ENCODE results near the gene SP140. TPM values are rescaled to one million over a fixed set of nuclear protein-coding genes. Genes with fewer than 3 reads are reported as not detected.

Gene SP140
- total and polyA plus RNA-seq, 2 of the 8 experiments (the other 6 are each of a cell fraction or from before 2014, with no cell fraction given) = 0.23 to 1.3 TPM

GRCh38 chr2:230299618-230300017 lies 74.1 kb downstream of the SP140 start:
- Histone ChIP-seq H4K5ac (ENCODE audit: insufficient read length, low read depth, low read length) (no peak overlapping the region), H2BK120ac (replicated peaks; ENCODE audit: low read depth, low read length) (no peak overlapping the region), H4K20me1 (replicated peaks in 1 of 2; ENCODE audit: control insufficient read depth in 1 of 2, insufficient read depth in 2 of 2, low read length in 2 of 2) (no peaks in the 10 kb centered on the region), H3K9me3 (ENCODE audit: insufficient read depth in 2 of 2, low read depth in 1 of 2, low read length in 1 of 2) (peaks cover 3% of the 10 kb centered on the region in 2 experiments; a peak in 1 of 4 replicates), H2BK12ac (ENCODE audit: low read depth, low read length) (no peak overlapping the region), H3K18ac (ENCODE audit: extremely low read depth, low read length) (no peak overlapping the region), H2BK20ac (ENCODE audit: low read length) (no peak overlapping the region), H3K4me3 (ENCODE audit: extremely low read depth in 1 of 4, insufficient read depth in 2 of 4, low read depth in 3 of 4, low read length in 4 of 4) (no peak overlapping the region), H3K9ac (replicated peaks in 1 of 4; ENCODE audit: extremely low read depth in 1 of 4, low read depth in 3 of 4, low read length in 3 of 4) (no peak overlapping the region), H2BK5ac (ENCODE audit: low read depth, low read length) (no peak overlapping the region), H3K23ac (ENCODE audit: insufficient read length) (no peak overlapping the region), H3K4ac (replicated peaks; ENCODE audit: insufficient read length, low read depth, low read length) (no peak overlapping the region), H3K56ac (replicated peaks; ENCODE audit: insufficient read length, low read depth, low read length) (no peak overlapping the region), H2AK5ac (ENCODE audit: low read depth, low read length) (no peak overlapping the region), H3K27me3 (replicated peaks in 1 of 4; ENCODE audit: control insufficient read depth in 3 of 4, extremely low read depth in 1 of 4, insufficient read depth in 3 of 4, low read length in 3 of 4) (no peaks in the 10 kb centered on the region), H4K8ac (ENCODE audit: extremely low read depth, insufficient read depth, low read length) (no peak overlapping the region), H3K79me2 (ENCODE audit: control insufficient read depth in 1 of 2, insufficient read depth in 2 of 2, low read length in 2 of 2) (no peaks in the 10 kb centered on the region), H3K14ac (ENCODE audit: insufficient read length) (no peak overlapping the region), H3K23me2 (ENCODE audit: low read depth, low read length) (no peaks in the 10 kb centered on the region), H3K79me1 (ENCODE audit: low read depth, low read length) (no peaks in the 10 kb centered on the region), H2AFZ (ENCODE audit: low read length) (no peak overlapping the region), H4K91ac (replicated peaks; ENCODE audit: insufficient read length, low read length) (no peak overlapping the region), H3K4me2 (ENCODE audit: insufficient read depth in 1 of 2, low read depth in 2 of 2, low read length in 2 of 2) (no peak overlapping the region), H2BK15ac (ENCODE audit: low read length) (no peak overlapping the region), H3K27ac (ENCODE audit: low read depth, low read length) (no peak overlapping the region), H3K36me3 (ENCODE audit: control insufficient read depth in 2 of 4, insufficient read depth in 4 of 4, low read length in 3 of 4) (no peaks in the 10 kb centered on the region), H3K4me1 (replicated peaks in 1 of 4; ENCODE audit: control insufficient read depth in 3 of 4, insufficient read depth in 4 of 4, low read length in 3 of 4) (no peaks in the 10 kb centered on the region)
- FAIRE-seq (no peak), DNase-seq (ENCODE audit: low read depth in 1 of 2, low spot score in 2 of 2) (no peak)
- TF ChIP-seq SIX5 (IDR thresholded peaks at IDR 0.05; ENCODE audit: low read depth, low read length) (no peak), PHF8 (conservative IDR thresholded peaks at IDR 0.05; ENCODE audit: low read depth, low read length) (no peak), JUND (IDR thresholded peaks at IDR 0.05; ENCODE audit: low read length) (no peak), CTBP2 (IDR thresholded peaks at IDR 0.05; ENCODE audit: borderline replicate concordance, insufficient read depth, insufficient read length, low read length) (no peak), RAD21 (IDR thresholded peaks at IDR 0.05 in 1 of 2, conservative IDR thresholded peaks at IDR 0.05 in 1 of 2; ENCODE audit: low read depth in 2 of 2, low read length in 2 of 2) (no peak), TAF1 (IDR thresholded peaks at IDR 0.05; ENCODE audit: low read depth, low read length) (no peak), ATF3 (IDR thresholded peaks at IDR 0.05; ENCODE audit: insufficient read depth, low read depth, low read length) (no peak), USF2 (IDR thresholded peaks at IDR 0.05; ENCODE audit: low read length) (no peak), NANOG (IDR thresholded peaks at IDR 0.05; ENCODE audit: insufficient read depth, low read depth, low read length, poor library complexity, severe bottlenecking) (no peak), SIN3A (conservative IDR thresholded peaks at IDR 0.05 in 1 of 2, IDR thresholded peaks at IDR 0.05 in 1 of 2; ENCODE audit: low read depth in 1 of 2, low read length in 2 of 2) (no peak), KDM5A (IDR thresholded peaks at IDR 0.05; ENCODE audit: low read length) (no peak)
- POLR2A ChIA-PET (ENCODE audit: partially characterized antibody) = no interaction called here
- CTCF ChIA-PET (ENCODE audit: partially characterized antibody) = interaction anchor here (0.9 to 1.8 kb wide), 2 partner anchors 19 to 25 kb away, joined by 4 read pairs; no protein-coding TSS in a partner anchor
- 89% methylated on average over 2 of the region's 2 CpGs; no CpG with 5 or more reads in 1 of the 2 experiments for WGBS, 2 experiments (ENCODE audit: extremely low coverage in 1 of 2, insufficient coverage in 1 of 2, insufficient read length in 1 of 2, insufficient replicate concordance in 2 of 2, low coverage in 1 of 2, low lambda C conversion rate in 2 of 2, missing lambda C conversion rate in 1 of 2)
